Astrocyte of the cerebellum (primary cell): ENCODE results near the gene PROX2.

Experiments
- DNase-seq: peaks from one replicate; pipeline ENCODE4 v3.0.0-alpha.2; 2011; ENCODE audit warnings: low read depth
- H3K4me3 ChIP-seq: 2 replicates; pipeline ENCODE4 v1.5.1; 2011; ENCODE audit warnings: mild to moderate bottlenecking, low read depth, low read length, moderate library complexity
- in situ Hi-C: cut with HindIII; loops from 2 replicates; pipeline ENCODE4 v1.10.0; 2017; ENCODE audit warnings: low sequenced_read_pairs
- TF ChIP-seq, protein P1 (sequence below): IDR thresholded peaks from 2 replicates; pipeline ENCODE4 v1.5.1; 2012; ENCODE audit warnings: low read length, low read depth, moderate library complexity, mild to moderate bottlenecking; ENCODE audit errors: missing control alignments

Gene PROX2

DNA sequence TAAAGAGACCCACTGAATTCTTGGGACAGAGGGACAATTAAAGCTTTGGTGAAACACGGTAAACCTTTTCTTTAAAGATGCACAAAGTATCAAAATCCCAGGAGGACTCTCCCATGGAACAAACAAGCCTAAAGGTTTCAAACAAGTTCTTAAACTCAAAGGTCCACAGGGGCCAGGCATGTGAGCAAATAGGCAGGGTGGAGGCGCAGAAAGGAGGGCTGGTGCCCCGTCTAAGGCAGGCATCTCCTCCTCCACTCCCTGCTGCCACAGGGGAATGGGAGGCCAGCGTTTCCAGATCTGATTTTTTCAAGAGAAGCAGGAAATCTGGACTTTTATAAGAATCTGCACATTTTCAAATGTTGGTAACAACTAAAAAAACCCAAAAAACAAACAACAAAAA is 39.5 kb upstream of the PROX2 start:
- no peak overlapping the region for H3K4me3 ChIP-seq
- in situ Hi-C loops: loop anchor here (25.0 kb wide), 1 partner anchor 172 kb away; no protein-coding TSS in a partner anchor

DNA sequence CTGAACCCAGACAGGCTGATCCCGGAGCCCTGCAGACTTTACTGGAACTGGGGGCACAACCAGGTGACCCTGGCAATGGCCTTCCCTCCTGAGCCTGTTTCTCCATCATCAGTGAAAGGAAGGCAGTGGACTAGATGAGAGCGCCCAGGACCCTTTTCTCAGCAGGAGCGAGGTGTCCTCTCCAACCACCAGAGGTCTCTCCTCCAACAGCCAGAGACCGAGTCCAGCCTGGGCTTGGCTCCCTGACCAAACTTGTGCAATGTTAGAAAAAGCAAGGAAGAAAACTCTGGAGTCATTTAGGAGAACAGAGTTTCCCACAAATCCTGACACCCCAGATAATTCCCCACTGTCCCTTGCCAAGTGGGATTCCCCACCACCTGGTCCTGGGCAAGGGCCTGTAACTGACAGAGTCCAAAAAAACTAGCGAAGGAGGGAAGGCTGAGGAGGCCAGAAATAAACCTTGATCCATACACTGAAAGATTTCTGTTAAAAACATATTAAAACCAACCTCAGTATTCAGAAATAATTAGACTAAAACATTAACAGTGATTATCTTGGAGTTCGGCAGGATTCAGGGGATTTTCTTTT is 38.1 kb upstream of the PROX2 start:
- TF ChIP-seq, protein P1, sequence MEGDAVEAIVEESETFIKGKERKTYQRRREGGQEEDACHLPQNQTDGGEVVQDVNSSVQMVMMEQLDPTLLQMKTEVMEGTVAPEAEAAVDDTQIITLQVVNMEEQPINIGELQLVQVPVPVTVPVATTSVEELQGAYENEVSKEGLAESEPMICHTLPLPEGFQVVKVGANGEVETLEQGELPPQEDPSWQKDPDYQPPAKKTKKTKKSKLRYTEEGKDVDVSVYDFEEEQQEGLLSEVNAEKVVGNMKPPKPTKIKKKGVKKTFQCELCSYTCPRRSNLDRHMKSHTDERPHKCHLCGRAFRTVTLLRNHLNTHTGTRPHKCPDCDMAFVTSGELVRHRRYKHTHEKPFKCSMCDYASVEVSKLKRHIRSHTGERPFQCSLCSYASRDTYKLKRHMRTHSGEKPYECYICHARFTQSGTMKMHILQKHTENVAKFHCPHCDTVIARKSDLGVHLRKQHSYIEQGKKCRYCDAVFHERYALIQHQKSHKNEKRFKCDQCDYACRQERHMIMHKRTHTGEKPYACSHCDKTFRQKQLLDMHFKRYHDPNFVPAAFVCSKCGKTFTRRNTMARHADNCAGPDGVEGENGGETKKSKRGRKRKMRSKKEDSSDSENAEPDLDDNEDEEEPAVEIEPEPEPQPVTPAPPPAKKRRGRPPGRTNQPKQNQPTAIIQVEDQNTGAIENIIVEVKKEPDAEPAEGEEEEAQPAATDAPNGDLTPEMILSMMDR: peak; percentile 92
- peak; percentile 56 for DNase-seq
- in situ Hi-C loops: loop anchor here (25.0 kb wide), 1 partner anchor 173 kb away; no protein-coding TSS in a partner anchor
- no peak overlapping the region for H3K4me3 ChIP-seq

More for the DNA sequence above, 39.5 kb upstream of the PROX2 start:
- TF ChIP-seq, protein P1: no peak
- no peak for DNase-seq

DNA sequence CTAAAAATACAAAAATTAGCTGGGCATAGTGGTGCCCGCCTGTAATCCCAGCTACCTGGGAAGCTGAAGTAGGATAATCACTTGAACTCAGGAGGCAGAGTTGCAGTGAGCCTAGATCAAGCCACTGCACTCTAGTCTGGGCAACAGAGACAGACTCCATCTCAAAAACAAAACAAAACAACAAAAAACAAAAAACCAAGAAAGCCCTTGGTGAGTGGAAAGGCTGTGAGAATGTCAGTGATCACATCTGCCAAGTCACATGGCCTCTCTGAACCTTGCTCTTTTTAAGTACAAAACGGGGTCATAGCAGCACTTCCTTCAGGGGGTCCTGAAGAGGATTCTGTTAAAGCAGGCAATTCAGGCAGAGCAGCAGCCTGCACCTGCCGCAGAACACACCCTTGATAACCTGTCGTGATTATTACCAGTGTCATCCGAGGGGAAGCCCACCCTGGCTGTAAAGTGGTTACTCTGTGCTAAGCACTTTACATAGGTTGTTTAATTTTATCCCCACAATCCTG is 37.5 kb upstream of the PROX2 start:
- DNase-seq: no peak
- no peak overlapping the region for H3K4me3 ChIP-seq
- TF ChIP-seq, protein P1: no peak
- in situ Hi-C loops: loop anchor here (25.0 kb wide), 1 partner anchor 174 kb away; no protein-coding TSS in a partner anchor

DNA sequence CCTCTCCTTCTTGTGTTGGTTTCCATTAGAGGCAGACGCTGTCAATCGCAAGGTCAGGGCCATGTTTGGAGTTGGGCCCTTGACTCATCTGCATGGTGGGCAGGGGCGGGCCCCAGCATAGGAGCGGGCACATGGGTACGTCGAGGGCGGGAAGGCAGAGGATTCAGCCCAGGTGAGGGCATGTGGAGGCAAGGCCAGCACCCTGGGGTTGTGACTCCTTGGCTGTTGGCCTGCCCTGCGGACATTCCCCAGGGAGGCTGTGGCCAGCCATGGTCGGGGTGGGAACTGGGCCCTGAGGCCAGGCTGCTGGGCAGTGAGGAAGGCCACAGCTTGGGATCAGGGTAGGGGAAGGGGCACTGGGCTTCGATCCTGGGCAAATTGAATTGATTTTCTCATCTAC is 36.9 kb upstream of the PROX2 start:
- DNase-seq: no peak
- TF ChIP-seq, protein P1: no peak
- H3K4me3 ChIP-seq: no peak overlapping the region
- in situ Hi-C loops: loop anchor here (25.0 kb wide), 1 partner anchor 174 kb away; no protein-coding TSS in a partner anchor

DNA sequence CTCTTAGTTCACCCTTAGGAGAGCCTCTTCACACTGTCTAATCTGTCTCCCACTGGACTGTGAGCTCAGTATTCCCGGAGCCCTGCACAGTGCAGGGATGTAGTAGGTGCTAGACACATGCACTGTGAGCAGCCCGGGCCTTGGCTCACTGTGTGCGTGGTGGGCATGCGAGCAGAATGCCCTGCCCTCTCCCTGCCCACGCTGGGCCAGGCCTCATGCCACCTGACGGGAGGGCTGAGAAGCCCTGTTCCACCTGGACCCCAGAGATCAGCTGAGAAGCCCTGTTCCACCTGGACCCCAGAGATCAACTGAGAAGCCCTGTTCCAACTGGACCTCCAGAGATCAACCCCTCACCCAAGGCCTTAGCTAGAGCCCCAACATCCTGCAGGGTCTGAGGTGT is 36.2 kb upstream of the PROX2 start:
- TF ChIP-seq, protein P1: no peak
- no peak for DNase-seq
- no peak overlapping the region for H3K4me3 ChIP-seq
- in situ Hi-C loops: loop anchor here (25.0 kb wide), 1 partner anchor 175 kb away; no protein-coding TSS in a partner anchor

DNA sequence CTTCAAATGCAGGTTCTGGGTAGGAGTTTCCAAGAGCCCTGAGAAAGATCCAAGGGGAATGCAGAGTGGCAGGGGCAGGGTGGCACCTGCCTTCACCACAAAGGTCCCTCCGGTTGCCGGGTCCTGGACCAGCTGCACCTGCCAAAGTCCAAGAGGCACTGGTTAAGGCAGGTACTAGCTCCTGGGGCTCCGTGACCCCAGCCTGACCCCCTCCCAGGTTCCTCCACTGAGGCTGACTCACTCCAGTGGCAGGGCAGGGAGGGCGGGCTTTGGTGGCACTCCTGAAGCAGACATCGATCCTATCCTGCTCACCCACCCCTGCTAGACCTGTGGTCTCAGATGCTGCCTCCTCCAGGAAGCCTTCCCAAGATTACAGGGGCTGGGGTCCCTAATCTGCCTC is 35.8 kb upstream of the PROX2 start:
- no peak for DNase-seq
- TF ChIP-seq, protein P1: no peak
- in situ Hi-C loops: loop anchor here (25.0 kb wide), 1 partner anchor 176 kb away; no protein-coding TSS in a partner anchor
- H3K4me3 ChIP-seq: no peak overlapping the region
